Stimulated activated CD4-positive, alpha-beta T cell treated with anti-CD3 and anti-CD28 coated beads, Interleukin-2, amount 100 ng/mL, for 48 hours (primary cell): Measurements from ENCODE around the gene P3H3.

Source experiments
- DNase-seq, 2 donors: peaks; one replicate each; pipeline ENCODE4 v3.0.0-alpha.2; 2020

P3H3 gene

GRCh38 chr12:6826734-6827436 lies 1.3 kb upstream of the P3H3 start:
- DNase-seq = no peak

- peak; percentile 50 to 52 for DNase-seq
Measured at GRCh38 chr12:6827437-6827911, 733 bp upstream of the P3H3 start.

GRCh38 chr12:6828781-6829535 lies 751 bp downstream of the P3H3 start:
- no peak for DNase-seq

- no peak for DNase-seq
Measured at GRCh38 chr12:6829536-6830220, 1.5 kb downstream of the P3H3 start.

GRCh38 chr12:6830286-6830890 lies 2.2 kb downstream of the P3H3 start:
- DNase-seq = no peak

- DNase-seq = no peak
Measured at GRCh38 chr12:6830999-6831398, 2.8 kb downstream of the P3H3 start.

GRCh38 chr12:6831450-6831995 lies 3.3 kb downstream of the P3H3 start:
- no peak for DNase-seq

- DNase-seq = no peak
Measured at GRCh38 chr12:6832125-6832524, 3.9 kb downstream of the P3H3 start.

GRCh38 chr12:6833189-6833890 lies 5.1 kb downstream of the P3H3 start:
- DNase-seq = no peak

- DNase-seq = no peak
Measured at GRCh38 chr12:6834254-6834653, 6.0 kb downstream of the P3H3 start.

GRCh38 chr12:6834873-6835272 lies 6.7 kb downstream of the P3H3 start:
- no peak for DNase-seq

GRCh38 chr12:6836851-6837250 lies 8.6 kb downstream of the P3H3 start:
- no peak for DNase-seq

GRCh38 chr12:6837370-6838060 lies 9.3 kb downstream of the P3H3 start:
- no peak for DNase-seq

GRCh38 chr12:6838854-6839253 lies 10.6 kb downstream of the P3H3 start:
- DNase-seq = no peak

GRCh38 chr12:6839482-6840201 lies 11.4 kb downstream of the P3H3 start:
- no peak for DNase-seq

GRCh38 chr12:6840330-6840729 lies 12.1 kb downstream of the P3H3 start:
- no peak for DNase-seq

- DNase-seq = no peak
Measured at GRCh38 chr12:6840761-6841515, 12.7 kb downstream of the P3H3 start, which contains the start of gene GNB3. GNB3 (plus strand) TSS chr12:6840925; CDS start chr12:6841288, 363 bp downstream.

- no peak for DNase-seq
Measured at GRCh38 chr12:6842075-6842474, 13.9 kb downstream of the P3H3 start.

GRCh38 chr12:6843118-6843902 lies 15.1 kb downstream of the P3H3 start:
- no peak for DNase-seq
